Brain pericyte (primary cell): ENCODE measurements around the gene RAX2.
A peak's percentile ranks its signal among the peaks of the same experiment; 100 is the strongest.

Experiments
- DNase-seq: peaks from one replicate; pipeline ENCODE4 v3.0.0-alpha.2; 2012; ENCODE audit warnings: low read depth, low spot score

RAX2 gene

DNA sequence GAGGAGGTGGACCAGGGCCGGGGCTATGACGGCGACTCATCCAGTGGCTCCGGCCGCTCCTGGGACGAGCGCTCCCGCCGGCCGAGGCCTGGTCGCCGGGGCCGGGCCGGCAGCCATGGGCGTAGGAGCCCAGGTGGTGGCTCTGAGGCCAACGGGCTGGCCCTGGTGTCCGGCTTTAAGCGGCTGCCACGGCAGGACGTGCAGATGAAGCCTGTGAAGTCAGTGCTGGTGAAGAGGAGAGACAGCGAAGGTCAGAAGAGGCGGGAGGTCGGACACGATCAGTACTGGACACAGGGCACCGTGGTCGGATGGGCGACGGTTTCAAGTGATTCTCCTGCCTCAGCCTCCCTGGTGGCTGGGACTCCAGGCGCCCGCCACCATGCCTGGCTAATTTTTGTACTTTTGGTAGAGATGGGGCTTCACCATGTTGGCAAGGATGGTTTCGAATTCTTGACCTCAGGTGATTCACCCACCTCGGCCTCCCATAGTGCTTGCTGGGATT lies 41.5 kb downstream of the RAX2 start:
- DNase-seq: no peak

DNA sequence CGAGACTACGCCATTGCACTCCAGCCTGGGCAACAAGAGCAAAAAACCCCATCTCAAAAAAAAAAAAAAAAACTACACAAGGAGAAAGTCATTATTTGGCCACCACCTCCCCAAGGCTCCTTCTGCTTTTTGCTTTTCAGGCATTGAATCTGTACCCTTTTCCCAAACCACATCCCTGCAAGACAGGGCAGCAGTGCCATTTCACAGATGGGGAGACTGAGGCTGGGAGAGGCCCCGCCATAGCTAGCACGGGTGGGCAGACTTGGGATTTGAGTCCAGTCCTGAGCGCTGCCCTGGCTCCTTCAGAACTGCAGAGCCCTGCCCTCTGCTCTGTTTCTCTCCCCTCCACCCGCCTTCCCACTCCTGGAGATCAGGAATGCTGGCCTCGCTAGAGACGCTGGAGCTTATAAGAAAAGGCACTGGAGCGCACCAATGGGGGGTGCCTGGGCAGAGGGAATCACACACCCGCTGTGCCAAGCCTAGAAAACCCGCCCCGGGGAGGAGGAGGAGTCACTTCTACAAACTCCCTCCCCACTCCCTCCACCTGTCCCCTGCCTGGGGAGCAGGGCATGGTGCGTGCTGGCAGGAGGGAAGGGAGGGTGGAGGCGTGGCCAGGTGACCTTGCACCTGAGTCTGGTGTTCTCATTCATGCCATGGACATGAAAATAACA lies 46.3 kb downstream of the RAX2 start:
- no peak for DNase-seq

DNA sequence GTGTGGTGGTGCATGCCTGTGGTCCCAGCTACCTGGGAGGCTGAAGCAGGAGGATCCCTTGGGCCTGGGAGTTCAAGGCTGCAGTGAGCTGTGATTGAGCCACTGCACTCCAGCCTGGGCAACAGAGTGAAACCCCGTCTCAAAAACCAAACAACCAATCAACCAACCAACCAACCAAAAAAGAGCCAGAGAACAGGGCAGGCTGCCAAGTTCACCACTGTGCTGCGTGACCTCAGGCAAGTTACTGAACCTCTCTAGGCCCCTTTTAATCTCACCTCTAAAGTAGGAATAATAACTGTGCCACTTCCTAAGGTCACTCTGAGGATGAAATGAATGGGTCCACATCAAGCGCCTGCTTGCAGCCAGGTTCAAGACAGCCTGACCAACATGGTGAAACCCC lies 46.9 kb downstream of the RAX2 start:
- no peak for DNase-seq

GRCh38 chr19:3723883-3724282 lies 48.1 kb downstream of the RAX2 start:
- DNase-seq: no peak

GRCh38 chr19:3723110-3723488 lies 48.9 kb downstream of the RAX2 start:
- no peak for DNase-seq

- DNase-seq: no peak
These were observed 49.5 kb downstream of the RAX2 start for GRCh38 chr19:3722443-3723109.

- DNase-seq: no peak
These were observed 50.1 kb downstream of the RAX2 start for GRCh38 chr19:3721887-3722442.

DNA sequence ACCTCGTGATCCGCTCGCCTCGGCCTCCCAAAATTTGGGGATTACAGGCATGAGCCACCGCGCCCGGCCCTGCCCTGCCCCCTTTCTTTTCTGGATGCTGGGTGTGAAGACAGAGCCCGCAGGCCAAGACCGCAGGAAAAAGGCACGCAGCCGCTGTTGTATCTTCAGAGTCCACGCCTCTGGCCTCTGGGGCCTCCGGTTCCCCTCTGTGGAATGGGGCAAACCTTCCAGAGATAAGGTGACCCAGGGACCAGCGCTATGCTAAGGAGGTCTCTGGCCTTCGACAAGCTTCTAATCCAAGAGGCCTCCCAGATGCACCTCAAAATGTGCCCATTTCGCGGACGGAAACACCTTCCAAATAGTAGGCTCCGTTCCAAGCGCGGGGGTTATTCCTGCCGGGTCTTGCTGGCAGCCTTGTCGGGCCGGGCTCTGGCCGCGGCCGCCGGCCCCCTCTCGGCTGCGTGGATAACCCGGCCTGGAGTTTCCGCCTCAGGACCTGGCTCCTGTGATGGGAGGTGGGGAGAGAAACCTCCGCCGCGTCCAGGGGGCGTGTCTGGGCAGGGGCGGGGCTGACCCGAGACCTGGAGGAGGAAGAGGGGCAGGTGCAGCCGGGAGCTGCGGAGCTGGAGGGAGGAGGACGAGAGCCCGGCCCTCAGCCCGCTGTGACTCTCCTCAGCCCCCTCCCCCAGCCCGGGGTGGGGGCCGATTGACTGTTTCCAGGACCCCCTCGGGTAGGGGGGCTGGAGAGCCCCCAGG lies 50.7 kb downstream of the RAX2 start:
- DNase-seq: peak; percentile 65

DNA sequence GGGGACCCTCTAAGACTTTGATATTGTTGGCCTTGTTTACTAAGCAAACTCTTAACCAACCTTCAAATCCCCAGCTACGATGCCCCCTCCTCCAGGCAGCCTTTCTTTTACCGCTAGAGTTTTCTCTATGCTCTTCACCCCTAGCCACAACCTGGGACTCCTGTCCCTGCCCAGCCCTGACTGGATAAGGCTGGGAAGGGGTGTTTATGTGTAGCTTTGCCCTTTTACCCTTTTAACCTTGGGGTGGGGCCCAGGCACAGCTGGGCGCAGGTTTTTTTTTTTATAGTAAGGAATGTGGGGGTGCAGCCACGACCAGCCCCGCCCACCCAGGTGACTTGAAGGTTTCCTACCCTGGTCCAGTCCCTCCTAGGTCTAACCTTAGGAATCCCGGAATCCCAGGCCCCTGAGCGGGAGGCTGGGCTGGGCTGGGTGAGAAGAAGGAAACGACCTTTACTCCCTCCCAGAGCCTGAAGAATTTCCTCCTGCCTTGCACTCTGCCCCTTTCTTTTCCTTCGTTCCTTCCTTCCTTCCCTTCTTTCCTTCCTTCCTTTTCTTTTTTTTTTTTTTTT lies 51.6 kb downstream of the RAX2 start:
- no peak for DNase-seq

- no peak for DNase-seq
These were observed 52.2 kb downstream of the RAX2 start for GRCh38 chr19:3719868-3720267.
